Aortic smooth muscle cell (primary cell): ENCODE data around the gene ATP2C2. TPM values are rescaled to one million over a fixed set of nuclear protein-coding genes. Genes with fewer than 3 reads are reported as not detected.

Experiments used
- total RNA-seq: library from RNA; depleted of rRNA; stranded (reverse); fragments of >200 nt; gene quantifications from 2 replicates; pipeline ENCODE4 v1.2.3, GENCODE V29; 2014

ATP2C2 gene, protein sequence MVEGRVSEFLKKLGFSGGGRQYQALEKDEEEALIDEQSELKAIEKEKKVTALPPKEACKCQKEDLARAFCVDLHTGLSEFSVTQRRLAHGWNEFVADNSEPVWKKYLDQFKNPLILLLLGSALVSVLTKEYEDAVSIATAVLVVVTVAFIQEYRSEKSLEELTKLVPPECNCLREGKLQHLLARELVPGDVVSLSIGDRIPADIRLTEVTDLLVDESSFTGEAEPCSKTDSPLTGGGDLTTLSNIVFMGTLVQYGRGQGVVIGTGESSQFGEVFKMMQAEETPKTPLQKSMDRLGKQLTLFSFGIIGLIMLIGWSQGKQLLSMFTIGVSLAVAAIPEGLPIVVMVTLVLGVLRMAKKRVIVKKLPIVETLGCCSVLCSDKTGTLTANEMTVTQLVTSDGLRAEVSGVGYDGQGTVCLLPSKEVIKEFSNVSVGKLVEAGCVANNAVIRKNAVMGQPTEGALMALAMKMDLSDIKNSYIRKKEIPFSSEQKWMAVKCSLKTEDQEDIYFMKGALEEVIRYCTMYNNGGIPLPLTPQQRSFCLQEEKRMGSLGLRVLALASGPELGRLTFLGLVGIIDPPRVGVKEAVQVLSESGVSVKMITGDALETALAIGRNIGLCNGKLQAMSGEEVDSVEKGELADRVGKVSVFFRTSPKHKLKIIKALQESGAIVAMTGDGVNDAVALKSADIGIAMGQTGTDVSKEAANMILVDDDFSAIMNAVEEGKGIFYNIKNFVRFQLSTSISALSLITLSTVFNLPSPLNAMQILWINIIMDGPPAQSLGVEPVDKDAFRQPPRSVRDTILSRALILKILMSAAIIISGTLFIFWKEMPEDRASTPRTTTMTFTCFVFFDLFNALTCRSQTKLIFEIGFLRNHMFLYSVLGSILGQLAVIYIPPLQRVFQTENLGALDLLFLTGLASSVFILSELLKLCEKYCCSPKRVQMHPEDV
- total RNA-seq, result 0.06 TPM in 1 of 2 replicates, not detected in the other

DNA sequence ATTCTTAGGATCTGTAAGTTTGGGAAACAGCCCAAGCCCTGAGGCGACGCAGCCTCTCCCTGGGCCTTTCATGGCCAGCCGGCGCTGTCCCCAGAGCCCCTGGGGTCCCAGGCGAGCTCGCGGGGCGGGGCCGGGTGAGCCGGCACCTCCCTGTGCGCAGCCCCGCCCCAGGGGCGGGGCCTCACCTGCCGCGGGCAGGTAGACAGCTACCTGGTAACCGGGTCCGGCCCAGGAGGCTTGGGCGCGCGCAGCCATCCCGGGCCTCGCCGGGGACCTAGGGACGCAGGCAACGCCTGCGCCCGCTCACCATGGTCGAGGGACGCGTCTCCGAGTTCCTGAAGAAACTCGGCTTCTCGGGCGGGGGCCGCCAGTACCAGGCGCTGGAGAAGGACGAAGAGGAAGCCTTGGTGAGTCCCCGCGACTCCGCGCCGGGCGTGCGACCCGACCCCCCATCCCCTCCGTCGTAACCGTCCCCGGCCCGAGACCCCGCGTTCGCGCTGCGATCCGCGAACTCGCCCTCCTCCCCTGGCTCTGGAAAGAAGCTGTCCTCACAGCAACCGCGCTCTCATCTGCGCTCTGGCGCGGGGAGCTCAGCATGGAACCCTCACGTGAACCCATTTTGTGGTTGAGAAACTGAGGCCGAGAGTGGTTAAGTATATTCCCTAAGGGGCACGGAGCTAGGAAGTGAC is at the start of gene ATP2C2:
Gene ATP2C2, plus strand, starts transcription at position 231 of the 689 bp plus-strand sequence. Its CDS starts 78 bp downstream, at position 309.

DNA sequence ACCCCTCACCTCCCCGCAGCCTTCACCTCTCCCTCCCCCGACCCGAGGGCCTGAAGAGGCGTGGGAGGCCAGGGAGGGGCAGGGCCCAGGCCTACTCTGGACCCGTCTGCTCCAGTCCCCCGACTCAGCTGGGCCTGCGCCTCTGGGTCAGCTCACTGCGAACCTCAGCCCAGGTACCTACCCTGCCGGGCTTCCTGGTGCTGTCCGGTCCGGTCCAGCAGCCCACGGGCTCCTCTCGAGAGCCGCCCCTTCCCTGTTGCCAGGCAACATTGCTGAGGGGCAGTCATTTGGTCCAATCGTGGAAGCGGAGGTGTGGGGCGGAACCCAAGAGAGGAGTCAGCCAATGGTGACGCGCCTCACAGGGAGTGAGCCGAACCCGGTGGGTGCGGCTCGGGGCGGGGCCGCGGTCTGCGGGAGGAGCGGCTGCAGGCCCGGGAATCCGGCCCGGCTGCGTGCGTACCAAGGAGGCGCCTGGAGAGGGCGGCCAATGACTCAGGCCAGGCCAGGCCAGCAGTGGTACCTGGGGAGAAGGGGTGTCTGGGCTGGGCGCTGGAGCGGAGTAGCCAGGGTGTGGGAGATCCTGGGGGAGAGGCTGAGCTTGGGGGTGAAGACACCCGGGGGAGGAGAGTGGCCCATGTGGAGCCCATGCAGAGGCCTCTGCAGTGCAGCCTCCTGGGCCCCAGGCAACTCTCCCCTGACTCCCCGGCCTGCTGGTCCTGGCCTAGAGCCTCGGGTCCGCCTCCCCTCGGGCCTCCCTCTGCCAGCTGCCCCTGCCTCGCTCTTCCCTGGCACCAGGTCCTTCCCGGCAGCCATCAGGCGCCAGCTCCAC is 136.3 kb downstream of the ATP2C2 start, which contains the start of gene MEAK7:
Gene MEAK7, minus strand, starts transcription at position 240 of the 829 bp plus-strand sequence. CDS start 6,573 bp downstream, outside the sequence.

Other genes starting within 250 kb of the ATP2C2 start
- 16.9 and 19.1 TPM in 2 replicates for gene HSDL1, start 223.4 kb upstream of the ATP2C2 start, total RNA-seq
- gene DNAAF1, start 223.2 kb upstream of the ATP2C2 start, total RNA-seq, result under 0.01 and 0.06 TPM in 2 replicates
- 9.8 and 13.9 TPM in 2 replicates for gene TAF1C, start 181.5 kb upstream of the ATP2C2 start, total RNA-seq
- not detected in 2 replicates for gene ADAD2, start 177.4 kb upstream of the ATP2C2 start, total RNA-seq
- gene KCNG4, start 128.5 kb upstream of the ATP2C2 start, total RNA-seq, result under 0.01 TPM in 1 of 2 replicates, not detected in the other
- gene WFDC1, start 73.7 kb upstream of the ATP2C2 start, total RNA-seq, result 29.6 and 32.1 TPM in 2 replicates
- gene MEAK7, start 136.1 kb downstream of the ATP2C2 start, total RNA-seq, result 11.8 and 14.5 TPM in 2 replicates
- gene COTL1, start 249.5 kb downstream of the ATP2C2 start, total RNA-seq, result 56.7 and 83.5 TPM in 2 replicates